ENCODE data around the gene TBC1D2. TPM values are rescaled to one million over a fixed set of nuclear protein-coding genes. Genes with fewer than 3 reads are reported as not detected.

The TBC1D2 gene
- total and polyA plus RNA-seq, 2 of the 4 experiments (the other 2 are of a cell fraction): 36.9 to 62.7 TPM

DNA sequence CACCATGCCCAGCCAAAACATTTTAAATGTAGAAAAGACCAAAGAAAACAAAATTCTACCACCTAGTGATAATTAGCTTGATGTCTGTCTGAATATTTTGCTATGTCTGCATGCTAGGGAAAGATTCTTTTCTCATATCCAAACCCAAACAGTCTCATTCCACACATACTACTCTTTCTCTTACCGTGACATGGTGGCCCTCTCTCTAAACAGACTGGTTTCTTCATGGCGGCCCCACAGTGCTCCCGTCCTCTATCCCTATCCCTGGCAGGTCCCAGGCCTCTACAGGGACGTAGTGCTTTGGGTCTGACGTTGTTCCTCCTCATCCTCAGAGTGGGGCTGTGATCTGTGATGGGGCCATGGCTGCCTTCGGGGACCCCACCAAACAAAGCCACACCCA is 71.1 kb downstream of the TBC1D2 start:
- ChIA-PET CTCF (no interaction called here), POLR2A (ENCODE audit: unreplicated experiment) (no interaction called here)
- no peak overlapping the region for H2BK15ac ChIP-seq (ENCODE audit: low read depth, low read length)
- in situ Hi-C loops (cut with MboI; ENCODE audit: low sequenced_read_pairs) (no loop called here), dilution Hi-C loops (cut with HindIII; ENCODE audit: low sequenced_read_pairs, unreplicated experiment) (no loop called here), intact Hi-C loops (cut with micrococcal nuclease) (no loop called here)
- H3K36me3 ChIP-seq (ENCODE audit: control insufficient read depth, insufficient read depth, low read length): no peaks in the 10 kb centered on the region
- no peak overlapping the region for H2AK5ac ChIP-seq (ENCODE audit: low read depth, low read length)
- H3K9me1 ChIP-seq (ENCODE audit: insufficient read depth, low read length): 0 out of 2 replicates have a peak, but pooled peaks cover 5% of the 10 kb centered on the region
- no peak overlapping the region for H3K18ac ChIP-seq (ENCODE audit: low read depth, low read length)
- H2BK5ac ChIP-seq (ENCODE audit: low read depth, low read length, poor library complexity, severe bottlenecking): no peak overlapping the region
- peak overlapping the region; percentile 5 for H2AFZ ChIP-seq (replicated peaks; ENCODE audit: low read length, poor library complexity)
- no peaks in the 10 kb centered on the region for H4K20me1 ChIP-seq (ENCODE audit: insufficient read depth, low read length)
- H3K4ac ChIP-seq (ENCODE audit: low read depth, low read length): no peak overlapping the region
- H3K23ac ChIP-seq (ENCODE audit: low read depth, low read length): no peak overlapping the region
- TF ChIP-seq RFX5 (IDR thresholded peaks at IDR 0.05; ENCODE audit: low read depth, low read length) (no peak), MXI1 (IDR thresholded peaks at IDR 0.05; ENCODE audit: borderline replicate concordance, low read depth, low read length) (no peak), POLR2A (IDR thresholded peaks at IDR 0.05; ENCODE audit: low read depth, low read length) (no peak), CHD1 (IDR thresholded peaks at IDR 0.05; ENCODE audit: low read depth, low read length) (no peak), NFE2L2 (IDR thresholded peaks at IDR 0.05; ENCODE audit: low read depth, low read length) (no peak), RAD21 (IDR thresholded peaks at IDR 0.05; ENCODE audit: low read length) (no peak), MAZ (IDR thresholded peaks at IDR 0.05; ENCODE audit: borderline replicate concordance, low read depth, low read length) (no peak), BHLHE40 (IDR thresholded peaks at IDR 0.05; ENCODE audit: low read depth, low read length) (no peak)
- TF ChIP-seq, protein P1, sequence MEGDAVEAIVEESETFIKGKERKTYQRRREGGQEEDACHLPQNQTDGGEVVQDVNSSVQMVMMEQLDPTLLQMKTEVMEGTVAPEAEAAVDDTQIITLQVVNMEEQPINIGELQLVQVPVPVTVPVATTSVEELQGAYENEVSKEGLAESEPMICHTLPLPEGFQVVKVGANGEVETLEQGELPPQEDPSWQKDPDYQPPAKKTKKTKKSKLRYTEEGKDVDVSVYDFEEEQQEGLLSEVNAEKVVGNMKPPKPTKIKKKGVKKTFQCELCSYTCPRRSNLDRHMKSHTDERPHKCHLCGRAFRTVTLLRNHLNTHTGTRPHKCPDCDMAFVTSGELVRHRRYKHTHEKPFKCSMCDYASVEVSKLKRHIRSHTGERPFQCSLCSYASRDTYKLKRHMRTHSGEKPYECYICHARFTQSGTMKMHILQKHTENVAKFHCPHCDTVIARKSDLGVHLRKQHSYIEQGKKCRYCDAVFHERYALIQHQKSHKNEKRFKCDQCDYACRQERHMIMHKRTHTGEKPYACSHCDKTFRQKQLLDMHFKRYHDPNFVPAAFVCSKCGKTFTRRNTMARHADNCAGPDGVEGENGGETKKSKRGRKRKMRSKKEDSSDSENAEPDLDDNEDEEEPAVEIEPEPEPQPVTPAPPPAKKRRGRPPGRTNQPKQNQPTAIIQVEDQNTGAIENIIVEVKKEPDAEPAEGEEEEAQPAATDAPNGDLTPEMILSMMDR (conservative IDR thresholded peaks at IDR 0.05; ENCODE audit: low read depth, low read length): no peak
- no peak overlapping the region for H4K91ac ChIP-seq (ENCODE audit: insufficient read depth, low read depth, low read length)
- H2BK120ac ChIP-seq (ENCODE audit: low read depth, low read length): no peak overlapping the region
- H3K4me3 ChIP-seq (ENCODE audit: insufficient read depth, low read depth, low read length): no peak overlapping the region
- H2BK20ac ChIP-seq (ENCODE audit: low read depth, low read length): no peak overlapping the region
- peaks cover 2% of the 10 kb centered on the region; the same call in 1 of the 2 replicates for H3K27me3 ChIP-seq (ENCODE audit: control insufficient read depth, insufficient read depth, low read length)
- no peaks in the 10 kb centered on the region for H3K4me1 ChIP-seq (ENCODE audit: control insufficient read depth, insufficient read depth, low read length)
- H4K8ac ChIP-seq (ENCODE audit: low read depth in 2 of 2, low read length in 2 of 2): no peak overlapping the region
- BruUV-seq (replicated peaks): no TSS peak
- H4K5ac ChIP-seq (ENCODE audit: low read depth, low read length): no peak overlapping the region
- H3K9ac ChIP-seq (ENCODE audit: low read depth, low read length): no peak overlapping the region
- no peak overlapping the region for H3K14ac ChIP-seq (replicated peaks; ENCODE audit: low read depth, low read length)
- no peaks in the 10 kb centered on the region for H3K9me3 ChIP-seq (ENCODE audit: control insufficient read depth, insufficient read depth, low read length)
- H3K27ac ChIP-seq (ENCODE audit: insufficient read depth, low read length): no peak overlapping the region
- no peak overlapping the region for H2AK9ac ChIP-seq (replicated peaks; ENCODE audit: low read depth, low read length, poor library complexity)
- no peak for DNase-seq
- no peak overlapping the region for H3K56ac ChIP-seq (ENCODE audit: extremely low read depth, insufficient read depth, low read length)
- H3K4me2 ChIP-seq (ENCODE audit: low read depth, low read length): no peak overlapping the region
- no peaks in the 10 kb centered on the region for H3K79me1 ChIP-seq (ENCODE audit: low read depth in 1 of 2, low read length in 2 of 2)
- WGBS, 2 experiments (ENCODE audit: extremely low coverage in 2 of 2, insufficient read length in 1 of 2): 35% methylated on average over 2 of the region's 6 CpGs; no CpG with 5 or more reads in 1 of the 2 experiments
- ATAC-seq (ENCODE audit: low read depth): peak; percentile 60

All from IMR-90 (cell line).